AG20443 (cell line): ENCODE results near the gene B3GNT7.

Experiments used
- DNase-seq: peaks from one replicate; pipeline ENCODE4 v3.0.0; 2012; ENCODE audit warnings: low spot score, mixed read lengths

Gene B3GNT7

DNA sequence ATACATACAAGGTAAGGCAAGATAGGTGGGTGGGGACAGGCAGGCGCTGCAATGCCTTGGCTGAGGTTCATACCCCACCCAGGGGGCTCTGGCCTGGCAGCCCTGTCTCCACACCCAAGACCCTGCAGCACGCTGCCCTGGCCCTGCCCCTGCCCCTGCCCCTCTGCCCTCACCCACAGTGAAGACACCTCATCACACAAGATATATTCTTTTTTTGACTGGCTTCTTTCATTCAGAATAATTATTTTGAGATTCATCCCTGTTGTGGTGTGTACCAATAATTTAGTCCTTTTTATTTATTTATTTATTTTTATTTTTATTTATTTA, 11.4 kb upstream of the B3GNT7 start:
- no peak for DNase-seq

DNA sequence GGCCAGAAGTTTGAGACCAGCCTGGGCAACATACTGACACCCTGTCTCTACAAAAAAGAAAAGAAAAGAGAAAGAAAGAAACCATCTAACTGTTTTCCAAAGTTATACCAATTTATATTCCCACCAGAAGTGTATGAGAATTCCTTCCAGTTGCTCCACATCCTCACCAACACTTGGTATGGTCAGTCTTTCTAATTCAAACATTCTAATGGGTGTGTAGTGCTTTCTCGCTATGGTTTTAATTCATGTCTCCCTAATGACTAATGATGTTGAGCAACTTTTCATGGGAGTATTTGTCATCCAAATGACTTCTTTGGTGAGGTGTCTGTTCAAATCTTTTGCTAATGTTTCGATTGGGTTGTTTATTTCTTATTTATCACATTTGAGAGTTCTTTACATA, 10.5 kb upstream of the B3GNT7 start:
- no peak for DNase-seq

DNA sequence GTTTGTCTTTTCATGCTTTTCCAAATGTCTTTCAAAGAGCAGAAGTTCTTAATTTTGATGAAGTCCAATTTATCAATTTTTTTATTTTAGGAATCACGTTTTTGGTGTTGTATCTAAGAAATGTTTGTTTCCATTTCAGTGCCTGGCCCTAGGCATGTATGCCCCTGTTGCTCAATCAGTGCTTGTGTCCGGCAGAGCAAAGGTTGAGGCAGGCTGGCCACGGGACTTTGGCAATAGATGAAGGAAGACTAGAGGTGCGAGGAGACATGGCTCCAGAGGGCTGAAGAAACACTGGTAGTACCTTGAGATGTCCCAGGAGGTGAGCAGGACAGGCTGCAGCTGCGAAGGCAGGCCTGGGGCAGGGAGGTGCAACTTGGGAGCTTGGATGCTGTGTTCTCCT, 10.1 kb upstream of the B3GNT7 start:
- no peak for DNase-seq

DNA sequence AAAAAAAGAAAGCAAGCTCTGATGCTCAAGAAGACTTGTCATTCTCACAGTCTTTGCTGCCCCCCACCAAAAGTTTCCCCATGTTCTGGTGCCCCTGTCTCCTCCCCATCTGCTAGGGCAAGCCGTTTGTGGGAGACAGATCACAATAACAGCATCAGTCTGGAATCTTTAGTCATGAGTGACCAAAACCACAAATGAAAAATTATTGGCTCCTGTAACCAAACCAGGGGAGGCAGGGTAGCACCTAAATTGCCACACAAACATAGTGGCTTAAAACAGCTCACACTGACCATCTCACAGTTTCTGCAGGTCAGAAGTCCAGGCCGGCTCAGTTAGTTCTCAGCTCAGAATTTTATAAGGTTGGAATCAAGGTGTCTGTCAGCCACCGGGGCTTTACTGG, 9.1 kb upstream of the B3GNT7 start:
- DNase-seq = peak; percentile 81

DNA sequence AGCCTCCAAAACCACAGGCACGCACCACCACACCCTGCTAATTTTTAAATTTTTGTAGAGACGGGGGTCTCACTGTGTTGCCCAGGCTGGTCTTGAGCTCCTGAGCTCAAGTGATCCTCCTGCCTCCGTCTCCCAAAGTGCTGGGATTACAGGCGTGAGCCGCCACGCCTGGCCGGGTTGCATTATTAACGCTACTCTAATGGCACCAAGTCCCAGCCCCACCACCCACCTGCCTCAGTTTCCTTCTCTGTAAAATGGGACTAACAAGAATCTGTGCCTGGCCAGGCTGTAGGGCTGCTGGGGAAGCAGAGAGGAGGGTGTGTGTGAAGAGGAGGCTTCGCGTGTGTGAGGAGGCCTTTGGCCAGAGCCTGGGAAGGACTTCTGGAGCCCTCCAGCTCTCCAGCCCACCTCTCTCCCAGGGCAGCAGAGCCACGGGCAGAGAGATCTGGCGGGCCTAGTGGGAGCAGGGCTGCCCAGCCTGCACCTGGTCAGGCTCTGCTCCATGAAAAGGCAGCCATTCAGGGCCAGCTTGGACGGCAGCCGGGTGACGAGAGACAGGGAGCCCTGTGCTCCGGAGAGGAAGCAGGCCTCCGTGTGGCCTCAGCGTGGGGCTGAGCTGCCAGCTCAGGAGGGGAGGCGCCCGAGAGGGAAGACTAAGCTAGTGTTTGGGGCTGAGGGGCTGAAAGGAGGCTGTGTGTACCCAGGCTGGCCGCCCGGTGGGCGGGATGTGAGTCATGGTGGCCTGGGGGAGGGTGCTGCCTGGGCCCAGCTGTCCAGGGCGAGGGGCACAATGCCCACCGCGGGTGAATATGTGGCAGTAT, 7.4 kb upstream of the B3GNT7 start:
- peak; percentile 55 for DNase-seq

DNA sequence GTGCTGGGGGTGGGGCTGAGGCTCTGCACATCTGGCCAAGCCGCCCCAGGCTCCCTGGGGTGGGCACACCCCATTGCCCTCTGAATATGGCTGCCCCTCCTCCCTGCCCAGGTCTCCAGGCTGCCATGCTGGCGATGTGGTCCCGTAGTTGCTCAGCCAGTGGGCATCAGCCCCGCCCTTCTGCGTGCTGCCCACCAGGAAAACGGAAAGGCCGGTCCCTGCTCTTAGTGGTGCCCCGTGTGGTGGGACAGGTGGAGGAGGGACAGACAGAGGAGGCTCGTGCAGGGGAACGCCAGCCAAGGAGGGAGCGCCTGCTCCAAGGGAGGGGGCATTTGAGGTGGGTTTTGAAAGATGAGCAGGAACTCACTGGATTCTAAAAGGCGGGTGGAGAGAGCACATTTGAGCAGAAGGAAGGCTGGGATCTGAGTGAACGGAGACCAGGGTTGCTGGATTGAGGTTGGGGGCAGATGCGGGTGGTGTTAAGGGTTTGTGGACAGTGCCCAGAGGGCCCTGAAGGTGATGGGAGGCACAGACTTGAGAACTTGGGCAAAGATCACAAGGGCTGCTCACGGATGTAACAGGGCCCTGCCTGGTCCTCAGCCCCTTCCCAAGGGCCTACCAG, 6.7 kb upstream of the B3GNT7 start:
- no peak for DNase-seq

DNA sequence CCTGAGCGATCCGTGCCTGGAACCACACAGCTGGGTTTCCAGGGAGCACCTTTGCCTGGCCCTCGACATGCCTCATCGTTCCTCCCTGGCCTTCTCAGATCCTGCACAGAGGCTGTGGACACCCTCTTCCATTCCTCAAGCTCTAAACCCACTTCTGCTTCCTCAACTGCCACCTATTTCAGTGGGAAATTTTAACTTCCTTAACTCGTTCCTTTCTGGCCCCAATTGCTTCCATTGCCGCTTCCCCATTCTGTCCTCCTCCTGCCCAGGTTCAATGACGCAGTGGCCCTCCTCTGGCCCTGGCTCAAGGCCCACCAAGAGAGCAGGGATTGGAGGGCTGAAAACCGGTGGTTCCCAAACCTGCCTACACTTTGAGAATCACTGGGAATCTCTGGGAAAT, 4.8 kb upstream of the B3GNT7 start:
- no peak for DNase-seq

DNA sequence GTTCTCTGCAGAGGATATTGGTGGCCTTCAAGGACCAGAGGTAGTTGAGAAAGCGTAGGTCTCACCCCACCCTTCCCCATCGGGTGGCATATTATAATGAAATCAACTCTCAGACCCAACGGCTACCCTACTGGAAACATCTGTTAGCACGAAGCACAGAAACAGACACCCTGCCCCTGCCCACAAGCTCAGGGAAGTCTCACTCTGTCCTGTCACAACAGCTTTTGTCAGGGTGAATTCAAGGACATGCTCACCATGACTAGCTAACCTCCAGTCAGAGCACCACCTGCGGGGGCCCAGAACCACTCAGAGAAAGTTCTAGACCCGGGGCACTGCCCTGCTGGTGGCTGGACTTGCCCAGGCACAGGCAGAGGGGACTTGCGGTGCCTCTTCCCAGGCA, 3.5 kb upstream of the B3GNT7 start:
- DNase-seq = no peak

DNA sequence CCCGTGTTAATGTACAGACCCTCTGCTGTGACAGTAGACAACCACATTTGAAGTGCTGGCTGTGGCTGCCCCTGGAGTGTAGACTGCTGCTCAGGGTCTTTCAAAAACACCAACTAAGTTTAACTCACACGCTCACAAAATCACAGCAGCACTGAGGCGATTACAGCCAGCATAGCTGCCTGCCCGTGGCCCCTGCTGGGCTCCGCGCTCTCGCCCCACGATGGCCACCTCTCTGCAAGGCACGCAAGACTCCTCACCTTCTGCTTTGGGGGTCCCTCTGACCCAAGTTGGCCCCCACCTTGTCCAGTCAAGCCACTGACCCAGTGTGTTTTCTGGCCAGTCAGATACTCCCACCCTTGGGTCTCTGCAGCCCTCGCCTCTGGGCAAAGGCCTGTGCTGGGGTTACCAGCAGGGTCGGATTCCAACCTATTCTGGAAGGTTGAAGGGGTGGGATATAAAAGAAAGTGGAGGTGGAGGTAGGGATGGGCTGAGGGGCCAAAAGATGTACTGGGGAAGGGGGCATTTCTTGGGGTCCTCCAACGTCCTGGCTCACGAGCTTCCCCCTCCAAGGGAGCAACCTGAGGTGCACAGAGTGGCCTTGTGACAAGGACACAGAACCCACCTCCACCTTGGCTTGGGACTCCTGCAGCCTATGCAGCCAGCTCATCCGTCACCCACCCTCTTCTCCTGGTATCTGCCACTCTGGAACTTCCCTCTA, 2.9 kb upstream of the B3GNT7 start:
- no peak for DNase-seq

DNA sequence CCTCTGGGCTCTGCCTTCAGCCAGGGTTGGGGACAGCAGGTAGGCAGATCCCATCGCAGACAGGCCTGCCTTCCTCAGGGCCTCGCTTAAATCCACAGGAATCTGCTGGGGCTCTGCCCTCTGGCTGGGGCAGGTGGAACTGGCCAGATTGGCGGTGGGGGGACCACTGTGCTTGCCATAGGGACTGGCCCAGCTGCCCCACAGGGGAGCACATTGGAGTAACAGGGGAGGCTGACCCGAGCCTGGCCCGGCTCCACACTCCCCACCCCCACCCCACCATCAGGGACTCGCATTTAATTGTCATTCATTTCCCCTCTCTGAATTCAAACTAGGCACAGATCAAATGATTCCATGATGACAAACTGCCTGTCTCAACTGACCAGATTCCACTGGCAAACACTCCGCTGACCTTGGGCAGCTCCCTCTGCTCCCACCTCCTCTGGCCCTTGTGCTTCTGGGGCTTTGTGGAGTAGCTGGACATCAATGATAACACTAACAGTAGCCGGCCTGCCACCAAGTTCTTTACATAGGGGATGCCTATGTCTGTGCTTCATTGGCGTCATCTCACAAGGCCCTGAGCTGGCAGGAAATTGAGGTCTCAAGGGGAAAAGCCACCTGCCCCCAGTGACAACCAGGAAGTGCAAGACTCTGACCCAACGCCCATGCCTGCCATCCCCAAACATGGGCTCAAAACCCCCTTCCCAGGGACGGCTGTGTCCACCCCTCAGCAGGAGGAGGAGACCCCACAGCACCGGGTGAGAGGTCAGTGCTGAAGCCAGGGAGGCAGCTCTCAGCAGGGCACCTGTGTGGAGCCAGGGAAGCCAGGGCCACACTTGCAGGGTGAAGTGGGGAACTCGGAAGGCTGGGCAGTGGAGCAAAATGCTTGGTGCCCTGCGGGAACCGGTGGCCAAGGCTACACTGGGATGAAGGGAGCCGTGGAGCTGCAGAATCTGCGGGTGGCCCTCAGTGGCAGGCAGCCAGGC, 2.1 kb upstream of the B3GNT7 start:
- DNase-seq = no peak

DNA sequence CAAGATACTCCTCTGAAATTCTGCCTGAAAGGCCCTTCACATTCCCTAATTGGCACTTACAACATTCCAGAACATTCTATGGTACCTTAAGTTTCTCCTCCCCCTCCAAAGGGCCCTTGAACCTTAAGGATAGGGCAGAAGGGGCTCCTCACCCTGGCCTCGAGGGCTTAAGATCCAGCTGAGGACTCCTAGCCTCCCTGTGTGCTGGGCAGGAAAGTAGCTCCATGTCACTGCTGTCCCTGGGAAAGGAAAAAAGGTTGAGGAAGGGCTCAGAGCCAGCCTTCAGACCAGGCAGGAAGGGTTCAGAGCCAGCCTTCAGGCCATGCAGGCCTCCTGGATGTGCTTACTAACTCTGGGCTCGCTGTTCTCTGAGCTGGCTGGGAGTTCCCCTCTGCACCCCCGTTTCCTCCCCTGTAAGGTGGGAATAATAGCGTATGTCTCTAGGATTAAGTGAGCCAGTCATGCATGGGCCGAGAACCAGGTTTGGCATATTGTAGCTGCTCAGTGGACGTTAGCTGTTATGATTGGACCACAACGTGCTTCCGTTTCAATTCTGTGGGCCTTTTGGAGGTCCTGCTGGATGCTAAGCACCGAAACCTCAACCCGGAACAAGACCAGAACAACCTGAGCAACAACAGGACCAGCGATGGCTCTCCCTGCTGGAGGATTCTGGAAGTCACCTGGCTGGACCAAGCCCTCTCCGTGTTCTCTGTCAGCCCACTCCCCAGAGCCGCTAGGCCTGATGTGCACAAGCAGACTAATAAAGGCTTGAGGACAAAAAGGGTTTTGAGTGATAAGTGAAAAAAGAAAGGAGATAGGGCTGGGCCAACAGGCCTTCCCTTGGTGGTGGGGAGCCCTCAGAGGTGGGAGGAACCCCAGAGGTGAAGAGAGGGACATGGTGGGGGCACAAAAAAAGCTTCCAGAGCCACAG, 1.0 kb upstream of the B3GNT7 start:
- no peak for DNase-seq

DNA sequence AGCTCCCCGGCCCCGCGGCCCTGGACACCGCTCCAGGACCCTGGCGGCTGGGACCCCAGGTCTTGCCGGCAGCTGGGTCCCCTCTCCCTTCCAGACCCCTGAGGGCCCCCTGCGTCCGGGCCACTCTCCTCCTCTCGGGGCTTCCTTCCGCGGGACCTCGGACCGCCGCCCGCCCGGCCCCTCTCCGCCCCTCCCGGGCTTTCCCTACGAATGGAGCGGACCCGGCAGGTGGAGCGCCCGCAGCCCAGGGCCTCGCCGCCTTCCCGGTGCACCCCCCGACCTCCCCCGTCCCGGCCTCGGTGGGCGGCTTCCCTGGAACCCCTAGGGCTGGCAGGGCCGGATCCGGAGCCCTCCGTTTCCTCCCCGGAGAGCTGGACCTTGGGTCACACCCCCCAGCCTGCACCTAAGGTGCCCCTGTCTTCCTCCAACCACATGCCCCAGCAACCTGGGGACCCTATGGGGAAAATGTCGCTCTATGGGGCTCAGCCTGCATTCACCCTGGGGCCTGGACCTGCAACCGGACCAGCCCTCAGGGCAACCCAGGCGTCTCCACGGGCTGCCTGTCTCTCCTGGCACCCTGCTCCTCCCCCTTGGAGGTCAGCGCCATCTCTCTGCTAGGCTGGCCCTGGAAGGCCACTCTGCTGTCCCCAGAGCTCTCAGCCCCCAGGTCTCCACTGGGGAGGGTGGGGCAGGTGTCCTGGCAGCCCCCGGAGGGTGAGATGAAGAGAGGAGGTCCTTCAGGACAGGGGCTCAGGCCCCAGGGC, 730 bp downstream of the B3GNT7 start:
- peak; percentile 13 for DNase-seq

DNA sequence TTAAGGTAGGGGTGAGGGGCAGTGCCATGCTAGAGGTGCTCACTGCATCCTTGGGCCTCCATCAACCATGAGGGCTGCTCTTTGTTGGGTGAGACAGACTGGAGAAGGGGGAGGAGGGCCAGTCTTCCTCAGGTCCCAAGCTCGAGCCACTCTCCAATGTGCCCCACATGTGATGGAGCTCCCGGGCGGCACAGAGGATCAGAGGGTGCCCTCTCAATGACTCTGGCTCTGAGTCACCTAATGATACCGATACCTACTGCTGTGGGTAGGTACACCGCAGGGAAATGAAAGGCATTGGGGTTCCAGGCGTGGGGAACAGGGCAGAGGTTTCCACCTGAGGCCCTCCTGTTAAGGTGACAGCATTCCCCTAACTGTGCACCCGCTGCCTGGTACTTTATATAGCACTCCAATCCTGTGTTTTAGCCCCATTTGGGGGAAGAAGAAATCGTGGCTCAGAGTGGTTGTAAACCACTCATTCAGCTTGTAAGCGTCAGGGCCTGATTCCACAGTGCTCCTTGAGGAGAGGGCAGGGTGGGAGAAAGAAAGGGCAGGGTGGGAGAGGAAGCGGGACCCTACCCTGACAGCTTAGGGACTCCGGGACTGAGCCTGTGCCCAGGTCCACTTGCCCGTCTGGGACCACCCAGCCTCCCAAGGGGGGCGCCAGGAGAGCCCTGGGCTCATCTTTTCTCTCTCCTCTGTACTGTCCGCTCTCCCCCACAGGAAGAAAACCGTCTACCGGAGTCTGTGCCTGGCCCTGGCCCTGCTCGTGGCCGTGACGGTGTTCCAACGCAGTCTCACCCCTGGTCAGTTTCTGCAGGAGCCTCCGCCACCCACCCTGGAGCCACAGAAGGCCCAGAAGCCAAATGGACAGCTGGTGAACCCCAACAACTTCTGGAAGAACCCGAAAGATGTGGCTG, 1.8 kb downstream of the B3GNT7 start:
- peak; percentile 7 for DNase-seq

DNA sequence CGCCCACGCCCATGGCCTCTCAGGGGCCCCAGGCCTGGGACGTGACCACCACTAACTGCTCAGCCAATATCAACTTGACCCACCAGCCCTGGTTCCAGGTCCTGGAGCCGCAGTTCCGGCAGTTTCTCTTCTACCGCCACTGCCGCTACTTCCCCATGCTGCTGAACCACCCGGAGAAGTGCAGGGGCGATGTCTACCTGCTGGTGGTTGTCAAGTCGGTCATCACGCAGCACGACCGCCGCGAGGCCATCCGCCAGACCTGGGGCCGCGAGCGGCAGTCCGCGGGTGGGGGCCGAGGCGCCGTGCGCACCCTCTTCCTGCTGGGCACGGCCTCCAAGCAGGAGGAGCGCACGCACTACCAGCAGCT, 2.4 kb downstream of the B3GNT7 start:
- peak; percentile 7 for DNase-seq

DNA sequence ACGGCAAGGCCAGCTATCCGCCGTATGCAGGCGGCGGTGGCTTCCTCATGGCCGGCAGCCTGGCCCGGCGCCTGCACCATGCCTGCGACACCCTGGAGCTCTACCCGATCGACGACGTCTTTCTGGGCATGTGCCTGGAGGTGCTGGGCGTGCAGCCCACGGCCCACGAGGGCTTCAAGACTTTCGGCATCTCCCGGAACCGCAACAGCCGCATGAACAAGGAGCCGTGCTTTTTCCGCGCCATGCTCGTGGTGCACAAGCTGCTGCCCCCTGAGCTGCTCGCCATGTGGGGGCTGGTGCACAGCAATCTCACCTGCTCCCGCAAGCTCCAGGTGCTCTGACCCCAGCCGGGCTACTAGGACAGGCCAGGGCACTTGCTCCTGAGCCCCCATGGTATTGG, 3.1 kb downstream of the B3GNT7 start:
- peak; percentile 3 for DNase-seq

DNA sequence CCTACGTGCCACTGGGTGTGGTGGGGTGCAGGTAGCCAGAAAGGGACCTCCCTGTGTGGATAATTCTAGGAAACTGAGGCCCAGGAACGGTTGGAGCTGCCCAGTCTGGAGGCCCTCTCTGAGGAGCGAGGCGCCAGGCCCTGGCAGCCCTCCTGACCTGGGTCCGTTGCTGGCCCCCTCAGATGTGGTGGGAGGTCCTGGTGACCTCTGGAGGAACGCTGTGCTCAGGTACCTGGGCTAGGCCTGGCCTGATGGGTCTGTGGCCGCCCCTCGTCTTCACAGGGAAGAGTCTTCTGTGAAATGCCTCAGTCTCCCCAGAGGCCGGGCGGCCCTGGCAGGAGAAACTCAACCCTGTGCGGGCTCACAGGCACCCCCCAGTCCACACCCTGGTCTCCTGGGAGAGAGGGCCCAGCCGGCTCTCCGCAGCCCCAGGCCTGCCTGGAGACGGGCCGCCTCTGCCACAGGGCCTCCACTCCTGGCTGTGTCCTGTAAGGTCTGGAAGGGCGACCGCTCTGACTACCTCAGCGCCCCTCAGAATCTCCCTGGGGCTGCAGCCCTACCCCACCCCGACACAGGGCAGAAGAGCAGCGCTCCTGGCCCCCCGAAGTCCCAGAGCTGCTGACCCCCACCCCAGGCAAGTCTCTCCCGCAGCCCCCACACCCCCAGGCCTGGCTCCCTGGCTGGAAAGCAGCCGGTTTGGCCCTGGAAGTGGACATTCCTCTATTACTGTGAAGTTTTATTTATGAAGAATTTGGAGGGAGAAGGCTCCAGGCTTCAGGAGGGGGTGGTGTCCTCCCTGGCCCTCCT, 3.7 kb downstream of the B3GNT7 start:
- peak; percentile 7 for DNase-seq

DNA sequence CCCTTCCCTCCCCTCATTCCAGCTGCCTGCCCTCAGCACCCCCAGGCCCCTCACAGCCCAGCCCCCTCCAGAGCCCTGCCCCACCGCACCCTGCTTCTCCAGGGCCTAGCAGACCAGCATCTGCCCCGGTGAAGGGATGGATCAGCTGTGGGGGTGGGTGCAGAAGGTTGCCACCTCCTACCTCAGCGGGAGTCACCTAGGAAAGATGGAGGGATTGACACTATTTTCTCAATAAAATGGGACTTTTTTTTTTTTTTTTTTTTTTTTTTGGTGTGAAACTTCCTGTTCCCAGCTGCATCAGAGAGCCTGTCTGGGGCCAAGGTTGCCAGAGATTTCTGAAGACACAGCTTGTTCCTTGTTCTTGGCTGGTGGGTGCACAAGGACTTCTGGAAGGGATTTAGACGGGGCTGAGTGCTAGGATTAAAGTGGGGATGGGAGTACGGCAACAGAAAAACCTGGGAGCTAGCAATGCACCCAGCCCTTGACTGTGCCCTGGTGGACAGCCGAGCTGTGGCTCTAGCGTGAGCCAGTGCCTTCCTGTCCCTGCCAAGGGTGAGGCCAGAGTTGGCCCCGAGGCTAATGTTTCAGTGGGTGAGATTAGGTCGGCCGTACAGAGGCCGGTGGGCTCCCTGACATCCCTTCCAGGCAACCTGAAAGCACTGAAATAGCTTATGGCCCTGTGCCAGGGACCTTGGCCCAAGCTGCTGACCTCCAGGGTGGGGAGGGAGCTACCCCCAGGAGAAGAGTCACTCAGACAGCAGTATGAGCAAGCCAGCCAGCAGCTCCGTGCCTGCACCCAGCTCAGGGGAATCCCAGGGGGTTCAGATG, 4.6 kb downstream of the B3GNT7 start:
- peak; percentile 68 for DNase-seq
